Smooth muscle cell (in vitro differentiated cells): ENCODE measurements around the gene ELFN2. TPM values are rescaled to one million over a fixed set of nuclear protein-coding genes. Genes with fewer than 3 reads are reported as not detected.
A peak's percentile ranks its signal among the peaks of the same experiment; 100 is the strongest.

Experiments used
- DNase-seq: peaks from one replicate; lab custom pipeline; 2025; ENCODE audit not compliant: unreplicated experiment; lab: John Stamatoyannopoulos, UW
- H2AFZ ChIP-seq: fragments of 200-600 bp; sonication (generic); 2 replicates; pipeline ENCODE4 v1.6.0; 2016; ENCODE audit warnings: antibody characterized with exemption, low read depth, mild to moderate bottlenecking
- H3F3A ChIP-seq: fragments of 200-600 bp; sonication (generic); 2 replicates; pipeline ENCODE4 v1.6.0; 2017; ENCODE audit warnings: antibody characterized with exemption, low read depth
- H3K27ac ChIP-seq: fragments of 200-600 bp; sonication (generic); 2 replicates; pipeline ENCODE4 v1.5.1; 2016; ENCODE audit warnings: low read depth, mild to moderate bottlenecking
- H3K27me3 ChIP-seq: fragments of 200-600 bp; sonication (generic); 2 replicates; pipeline ENCODE4 v1.6.1; 2016; ENCODE audit warnings: low read depth, mild to moderate bottlenecking
- H3K36me3 ChIP-seq: fragments of 200-600 bp; sonication (generic); 2 replicates; pipeline ENCODE4 v1.5.1; 2016; ENCODE audit warnings: low read depth
- H3K4me1 ChIP-seq: fragments of 200-600 bp; sonication (generic); 2 replicates; pipeline ENCODE4 v1.5.1; 2016; ENCODE audit warnings: low read depth
- H3K4me2 ChIP-seq: fragments of 200-600 bp; sonication (generic); 2 replicates; pipeline ENCODE4 v1.6.0; 2016; ENCODE audit warnings: mild to moderate bottlenecking
- H3K4me3 ChIP-seq: fragments of 200-600 bp; sonication (generic); 2 replicates; pipeline ENCODE4 v1.5.1; 2016; ENCODE audit warnings: mild to moderate bottlenecking
- H3K79me2 ChIP-seq: fragments of 200-600 bp; sonication (generic); 2 replicates; pipeline ENCODE4 v1.6.0; 2016; ENCODE audit warnings: low read depth, mild to moderate bottlenecking
- H3K9ac ChIP-seq: fragments of 200-600 bp; sonication (generic); 2 replicates; pipeline ENCODE4 v1.6.0; 2016; ENCODE audit warnings: low read depth
- H3K9me3 ChIP-seq: fragments of 200-600 bp; sonication (generic); replicated peaks from 2 replicates; pipeline ENCODE4 v1.5.1; 2016; ENCODE audit warnings: low read depth
- H4K20me1 ChIP-seq: fragments of 200-600 bp; sonication (generic); 2 replicates; pipeline ENCODE4 v1.6.0; 2016; ENCODE audit warnings: low read depth
- CTCF ChIP-seq: fragments of 200-600 bp; sonication (generic); IDR thresholded peaks from 2 replicates; pipeline ENCODE4 v1.5.1; 2017; ENCODE audit warnings: borderline replicate concordance, mild to moderate bottlenecking, antibody characterized with exemption; ENCODE audit not compliant: insufficient read depth, poor library complexity, severe bottlenecking
- WGBS: methylation state at CpG from one replicate; pipeline ENCODE4 v1.1.7; 2016; ENCODE audit warnings: low lambda C conversion rate; 5-methylcytosine and 5-hydroxymethylcytosine counted together
- polyA plus RNA-seq: library from polyadenylated mRNA; unstranded; fragments of >200 nt; fragmentation: Nextera tagmentation; extraction: Ambion mirVana; gene quantifications from 2 replicates; pipeline ENCODE4 v1.2.1, GENCODE V29; 2016
- total RNA-seq: library from RNA; depleted of rRNA; stranded (reverse); fragments of >200 nt; gene quantifications from 2 replicates; pipeline ENCODE4 v1.2.3, GENCODE V29; 2014

Gene ELFN2
- total and polyA plus RNA-seq, 2 experiments from 2014 or later: 0.63 to 1.3 TPM

DNA sequence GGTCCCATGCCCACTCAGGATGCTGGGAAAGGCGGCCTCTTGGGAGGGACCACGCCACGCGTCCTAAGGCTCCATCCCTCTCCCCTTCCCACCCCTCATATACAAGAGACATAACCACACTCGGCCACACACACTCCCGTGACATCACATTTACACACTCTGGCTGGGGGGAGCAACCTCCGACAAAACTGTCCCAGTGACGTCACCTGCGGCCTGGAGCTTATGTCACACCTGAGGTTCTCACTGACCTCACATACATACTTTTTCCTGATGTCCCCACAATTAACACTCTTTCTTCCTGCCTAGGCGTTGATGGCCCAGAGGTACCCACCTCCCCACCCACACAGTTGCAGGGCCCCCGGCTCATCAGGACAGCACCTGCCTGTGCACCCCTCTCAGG is 1.9 kb downstream of the ELFN2 start:
- Histone ChIP-seq H3K79me2 (no peaks in the 10 kb centered on the region), H3K4me1 (peaks cover 6% of the 10 kb centered on the region), H3K9ac (no peak overlapping the region), H3K9me3 (no peaks in the 10 kb centered on the region), H3K27ac (no peak overlapping the region), H3K4me3 (no peak overlapping the region), H3F3A (peaks cover 3% of the 10 kb centered on the region), H4K20me1 (no peaks in the 10 kb centered on the region), H2AFZ (no peak overlapping the region), H3K27me3 (peaks cover 79% of the 10 kb centered on the region), H3K36me3 (no peaks in the 10 kb centered on the region), H3K4me2 (no peak overlapping the region)
- DNase-seq: no peak
- 89% methylated on average over 11 of the region's 11 CpGs for WGBS
- no peak for TF ChIP-seq CTCF

GRCh38 chr22:37423283-37423682 is 4.0 kb downstream of the ELFN2 start:
- Histone ChIP-seq H3K36me3 (no peaks in the 10 kb centered on the region), H3K27ac (no peak overlapping the region), H4K20me1 (no peaks in the 10 kb centered on the region), H3F3A (peaks cover 3% of the 10 kb centered on the region), H3K4me3 (no peak overlapping the region), H3K79me2 (no peaks in the 10 kb centered on the region), H2AFZ (no peak overlapping the region), H3K9me3 (no peaks in the 10 kb centered on the region), H3K27me3 (peaks cover 94% of the 10 kb centered on the region), H3K4me1 (peaks cover 7% of the 10 kb centered on the region), H3K9ac (no peak overlapping the region), H3K4me2 (no peak overlapping the region)
- DNase-seq: no peak
- WGBS: 94% methylated on average over 8 of the region's 8 CpGs
- no peak for TF ChIP-seq CTCF

DNA sequence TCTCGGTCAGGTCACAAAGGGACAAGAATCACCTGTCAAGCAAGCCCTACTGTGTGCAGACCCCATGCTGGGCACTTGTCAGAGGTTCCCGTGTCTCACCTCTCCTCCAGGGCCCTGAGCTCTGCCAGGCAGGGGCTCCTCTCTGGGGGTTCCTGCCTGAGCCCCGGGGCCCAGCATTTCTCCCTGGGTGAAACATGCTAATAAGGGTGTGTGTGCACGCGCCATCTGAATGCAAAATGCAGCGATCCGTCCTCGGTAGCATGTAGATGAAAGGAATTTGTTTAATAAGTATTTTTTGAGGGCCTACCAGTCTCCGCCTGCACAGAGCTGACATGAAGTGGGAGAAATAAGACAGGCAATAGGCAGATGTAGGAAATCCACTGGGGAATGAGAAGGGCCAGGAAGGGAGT is 5.8 kb downstream of the ELFN2 start:
- no peak overlapping the region for H3K9ac ChIP-seq
- H3F3A ChIP-seq: peaks cover 3% of the 10 kb centered on the region
- no peak overlapping the region for H3K27ac ChIP-seq
- no peak overlapping the region for H3K4me2 ChIP-seq
- no peak for TF ChIP-seq CTCF
- H3K4me1 ChIP-seq: peaks cover 7% of the 10 kb centered on the region
- no peaks in the 10 kb centered on the region for H4K20me1 ChIP-seq
- no peaks in the 10 kb centered on the region for H3K36me3 ChIP-seq
- no peak overlapping the region for H2AFZ ChIP-seq
- H3K27me3 ChIP-seq: peaks cover 83% of the 10 kb centered on the region
- H3K4me3 ChIP-seq: no peak overlapping the region
- no peak for DNase-seq
- H3K79me2 ChIP-seq: no peaks in the 10 kb centered on the region
- no peaks in the 10 kb centered on the region for H3K9me3 ChIP-seq
- 89% methylated on average over 9 of the region's 9 CpGs for WGBS

GRCh38 chr22:37420686-37421467 is 6.4 kb downstream of the ELFN2 start:
- 57% methylated on average over 18 of the region's 18 CpGs for WGBS
- H3K4me2 ChIP-seq: peak overlapping the region; percentile 89
- H2AFZ ChIP-seq: no peak overlapping the region

More at GRCh38 chr22:37420686-37421467, 6.4 kb downstream of the ELFN2 start:
- Histone ChIP-seq H3K9ac (no peak overlapping the region), H3K27ac (no peak overlapping the region), H3K4me1 (peaks cover 4% of the 10 kb centered on the region), H4K20me1 (no peaks in the 10 kb centered on the region), H3K4me3 (peak overlapping the region; percentile 52), H3K9me3 (no peaks in the 10 kb centered on the region), H3K36me3 (no peaks in the 10 kb centered on the region), H3K27me3 (peaks cover 77% of the 10 kb centered on the region), H3F3A (peaks cover 3% of the 10 kb centered on the region), H3K79me2 (no peaks in the 10 kb centered on the region)
- TF ChIP-seq CTCF: no peak
- no peak for DNase-seq
